Lung (tissue), 12 donors: Measurements from ENCODE around the gene RAB27B. TPM values are rescaled to one million over a fixed set of nuclear protein-coding genes. Genes with fewer than 3 reads are reported as not detected.

Experiments
- ATAC-seq: fragments of 200-7000 bp; cut with Tn5 transposase; one replicate; pipeline ENCODE4 v1.9.1; 2020; ENCODE audit warnings: moderate number of reproducible peaks; ENCODE audit not compliant: insufficient read depth, low FRiP score
- DNase-seq, 3 donors: peaks; one replicate each; pipeline ENCODE4 v3.0.0-alpha.2; 2013 to 2017
- H3K27ac ChIP-seq, 2 donors: one replicate each; pipeline ENCODE4 v1.5.1; 2013; ENCODE audit warnings: mild to moderate bottlenecking in 2 of 2, moderate library complexity in 2 of 2, control low read depth in 1 of 2, inconsistent platforms in 1 of 2, low read depth in 1 of 2, low read length in 1 of 2
- H3K27me3 ChIP-seq, 3 donors: one replicate each; pipeline ENCODE4 v1.5.1; 2013; ENCODE audit warnings: low read length in 2 of 3; ENCODE audit not compliant: control insufficient read depth in 3 of 3, insufficient read depth in 3 of 3
- H3K36me3 ChIP-seq, 4 donors: one replicate each; pipeline ENCODE4 v1.5.1; 2013; ENCODE audit warnings: low read length in 4 of 4, mild to moderate bottlenecking in 1 of 4, moderate library complexity in 1 of 4; ENCODE audit not compliant: control insufficient read depth in 4 of 4, insufficient read depth in 4 of 4
- H3K4me1 ChIP-seq, 5 donors: one replicate each; pipeline ENCODE4 v1.5.1; 2013; ENCODE audit warnings: low read length in 5 of 5, mild to moderate bottlenecking in 2 of 5, moderate library complexity in 1 of 5; ENCODE audit not compliant: control insufficient read depth in 5 of 5, insufficient read depth in 5 of 5
- H3K4me3 ChIP-seq: one replicate; pipeline ENCODE4 v1.5.1; 2013; ENCODE audit warnings: mild to moderate bottlenecking, control low read depth, moderate library complexity
- H3K9ac ChIP-seq, 2 donors: one replicate each; pipeline ENCODE4 v1.5.1; 2013; ENCODE audit warnings: low read length in 2 of 2, control low read depth in 1 of 2; ENCODE audit not compliant: insufficient read depth in 1 of 2
- H3K9me3 ChIP-seq, 4 donors: one replicate each; pipeline ENCODE4 v1.5.1; 2013; ENCODE audit warnings: low read length in 3 of 4, mild to moderate bottlenecking in 1 of 4, moderate library complexity in 1 of 4; ENCODE audit not compliant: control insufficient read depth in 4 of 4, insufficient read depth in 3 of 4
- CTCF ChIP-seq: IDR thresholded peaks from 2 replicates; pipeline ENCODE4 v1.5.1; 2012; ENCODE audit warnings: mild to moderate bottlenecking; ENCODE audit errors: control extremely low read depth, extremely low read depth
- WGBS, 2 donors: extraction: QIAGEN DNeasy Blood & Tissue Kit; methylation state at CpG; one replicate each; pipeline ENCODE4 v1.1.7; 2013; 5-methylcytosine and 5-hydroxymethylcytosine counted together
- polyA plus RNA-seq, 2 donors: library from polyadenylated mRNA; stranded (reverse); fragments of 200-250 nt; gene quantifications; one replicate each; pipeline ENCODE4 v1.2.1, GENCODE V29; 2013
- total RNA-seq, 2 donors: library from RNA; depleted of rRNA in 1 of 2; stranded (reverse); fragments of >200 nt in 1 of 2; gene quantifications; one replicate each; pipeline ENCODE4 v1.2.1, GENCODE V29; 2014 to 2021
- donor health status: control.
- donor health status: control.
- donor health status: Bipolar disorder and iron deficiency.
- donor health status: healthy.
- donor health status: DM: yes; HTN: yes; CAD: no.

RAB27B gene
- total and polyA plus RNA-seq, 4 donors, result 5.0 to 21.5 (median 7.5) TPM

GRCh38 chr18:54798186-54798585 is 30.1 kb upstream of the RAB27B start:
- ATAC-seq (no peak), DNase-seq (no peak)
- no peaks in the 10 kb centered on the region for H3K27me3 ChIP-seq
- H3K9me3 ChIP-seq, result no peaks in the 10 kb centered on the region
- no peak overlapping the region for H3K27ac ChIP-seq
- WGBS, 2 donors, result 80 to 89% methylated on average over 3 of the region's 3 CpGs
- H3K4me1 ChIP-seq, result peaks cover 0 to 3% (median 0%) of the 10 kb centered on the region in 5 donors
- H3K9ac ChIP-seq, result no peak overlapping the region
- H3K36me3 ChIP-seq, result no peaks in the 10 kb centered on the region
- no peak for TF ChIP-seq CTCF
- H3K4me3 ChIP-seq, result no peak overlapping the region

GRCh38 chr18:54801374-54801773 is 26.9 kb upstream of the RAB27B start:
- Histone ChIP-seq H3K9ac (no peak overlapping the region), H3K27ac (no peak overlapping the region), H3K9me3 (no peaks in the 10 kb centered on the region), H3K4me3 (no peak overlapping the region), H3K27me3 (no peaks in the 10 kb centered on the region), H3K4me1 (no peaks in the 10 kb centered on the region), H3K36me3 (no peaks in the 10 kb centered on the region)
- DNase-seq, result no peak
- 66 to 75% methylated on average over 1 of the region's 1 CpG for WGBS, 2 donors
- TF ChIP-seq CTCF, result no peak
- no peak for ATAC-seq

GRCh38 chr18:54802178-54802577 is 26.1 kb upstream of the RAB27B start:
- Histone ChIP-seq H3K36me3 (no peaks in the 10 kb centered on the region), H3K27ac (no peak overlapping the region), H3K4me3 (no peak overlapping the region), H3K4me1 (no peaks in the 10 kb centered on the region), H3K27me3 (no peaks in the 10 kb centered on the region), H3K9me3 (no peaks in the 10 kb centered on the region), H3K9ac (no peak overlapping the region)
- DNase-seq (no peak), ATAC-seq (no peak)
- TF ChIP-seq CTCF, result no peak
- 69 to 83% methylated on average over 2 of the region's 2 CpGs for WGBS, 2 donors

- Histone ChIP-seq H3K4me3 (no peak overlapping the region), H3K9me3 (no peaks in the 10 kb centered on the region), H3K27ac (no peak overlapping the region), H3K9ac (no peak overlapping the region), H3K4me1 (no peaks in the 10 kb centered on the region), H3K36me3 (no peaks in the 10 kb centered on the region), H3K27me3 (no peaks in the 10 kb centered on the region)
- ATAC-seq (no peak), DNase-seq (peak in 1 of 3 donors; percentile 15)
- WGBS, 2 donors, result 79 to 88% methylated on average over 2 of the region's 2 CpGs
- TF ChIP-seq CTCF, result no peak
These were observed 25.4 kb upstream of the RAB27B start for GRCh38 chr18:54802686-54803395.
